ENCODE results near the gene TF. TPM values are rescaled to one million over a fixed set of nuclear protein-coding genes. Genes with fewer than 3 reads are reported as not detected.
A peak's percentile ranks its signal among the peaks of the same experiment; 100 is the strongest.

The TF gene
- total RNA-seq, 1 donor from 2014 or later: 4.4 TPM

GRCh38 chr3:133733226-133733625 is 13.0 kb upstream of the TF start:
- peaks cover 3% of the 10 kb centered on the region for H3K4me1 Mint-ChIP-seq (ENCODE audit: low read depth)
- H3K27ac Mint-ChIP-seq: no peak overlapping the region
- no peak for TF ChIP-seq CTCF (IDR thresholded peaks at IDR 0.05; ENCODE audit: unreplicated experiment)
- peaks cover 19% of the 10 kb centered on the region for H3K9me3 Mint-ChIP-seq (ENCODE audit: low read depth)
- peaks cover 5% of the 10 kb centered on the region for H3K36me3 Mint-ChIP-seq (ENCODE audit: insufficient read depth)
- H3K27me3 Mint-ChIP-seq: peaks cover 2% of the 10 kb centered on the region
- DNase-seq (ENCODE audit: low spot score, unreplicated experiment): no peak
- no peak overlapping the region for H3K4me3 Mint-ChIP-seq (ENCODE audit: low read depth)

GRCh38 chr3:133734305-133734704 is 11.9 kb upstream of the TF start:
- H3K27ac Mint-ChIP-seq: no peak overlapping the region
- peaks cover 3% of the 10 kb centered on the region for H3K4me1 Mint-ChIP-seq (ENCODE audit: low read depth)
- H3K36me3 Mint-ChIP-seq (ENCODE audit: insufficient read depth): peaks cover 5% of the 10 kb centered on the region
- TF ChIP-seq CTCF (IDR thresholded peaks at IDR 0.05; ENCODE audit: unreplicated experiment): no peak
- H3K27me3 Mint-ChIP-seq: peaks cover 2% of the 10 kb centered on the region
- no peak for DNase-seq (ENCODE audit: low spot score, unreplicated experiment)
- H3K9me3 Mint-ChIP-seq (ENCODE audit: low read depth): peaks cover 28% of the 10 kb centered on the region
- no peak overlapping the region for H3K4me3 Mint-ChIP-seq (ENCODE audit: low read depth)

- no peak for TF ChIP-seq CTCF (IDR thresholded peaks at IDR 0.05; ENCODE audit: unreplicated experiment)
- peaks cover 14% of the 10 kb centered on the region for H3K4me1 Mint-ChIP-seq (ENCODE audit: low read depth)
- peaks cover 13% of the 10 kb centered on the region for H3K9me3 Mint-ChIP-seq (ENCODE audit: low read depth)
- H3K27ac Mint-ChIP-seq: peak overlapping the region; percentile 70
- no peaks in the 10 kb centered on the region for H3K27me3 Mint-ChIP-seq
- no peaks in the 10 kb centered on the region for H3K36me3 Mint-ChIP-seq (ENCODE audit: insufficient read depth)
- H3K4me3 Mint-ChIP-seq (ENCODE audit: low read depth): no peak overlapping the region
- DNase-seq (ENCODE audit: low spot score, unreplicated experiment): no peak
These were observed 3.7 kb upstream of the TF start for GRCh38 chr3:133742351-133743091.

- Mint-ChIP-seq H3K27me3 (no peaks in the 10 kb centered on the region), H3K4me3 (ENCODE audit: low read depth) (no peak overlapping the region), H3K36me3 (ENCODE audit: insufficient read depth) (no peaks in the 10 kb centered on the region), H3K4me1 (ENCODE audit: low read depth) (peaks cover 14% of the 10 kb centered on the region), H3K27ac (no peak overlapping the region), H3K9me3 (ENCODE audit: low read depth) (peaks cover 4% of the 10 kb centered on the region)
- no peak for TF ChIP-seq CTCF (IDR thresholded peaks at IDR 0.05; ENCODE audit: unreplicated experiment)
- DNase-seq (ENCODE audit: low spot score, unreplicated experiment): no peak
These were observed 2.0 kb upstream of the TF start for GRCh38 chr3:133744241-133744640.

- TF ChIP-seq CTCF (IDR thresholded peaks at IDR 0.05; ENCODE audit: unreplicated experiment): no peak
- H3K9me3 Mint-ChIP-seq (ENCODE audit: low read depth): no peaks in the 10 kb centered on the region
- H3K36me3 Mint-ChIP-seq (ENCODE audit: insufficient read depth): no peaks in the 10 kb centered on the region
- no peak overlapping the region for H3K4me3 Mint-ChIP-seq (ENCODE audit: low read depth)
- no peaks in the 10 kb centered on the region for H3K27me3 Mint-ChIP-seq
- peaks cover 14% of the 10 kb centered on the region for H3K4me1 Mint-ChIP-seq (ENCODE audit: low read depth)
- no peak overlapping the region for H3K27ac Mint-ChIP-seq
- no peak for DNase-seq (ENCODE audit: low spot score, unreplicated experiment)
These were observed 1.1 kb upstream of the TF start for GRCh38 chr3:133745108-133745507.
